ENCODE data around the gene BCL11A.

GRCh38 chr2:60498127-60498815 is 55.2 kb downstream of the BCL11A start:
- TF ChIP-seq, protein P1, sequence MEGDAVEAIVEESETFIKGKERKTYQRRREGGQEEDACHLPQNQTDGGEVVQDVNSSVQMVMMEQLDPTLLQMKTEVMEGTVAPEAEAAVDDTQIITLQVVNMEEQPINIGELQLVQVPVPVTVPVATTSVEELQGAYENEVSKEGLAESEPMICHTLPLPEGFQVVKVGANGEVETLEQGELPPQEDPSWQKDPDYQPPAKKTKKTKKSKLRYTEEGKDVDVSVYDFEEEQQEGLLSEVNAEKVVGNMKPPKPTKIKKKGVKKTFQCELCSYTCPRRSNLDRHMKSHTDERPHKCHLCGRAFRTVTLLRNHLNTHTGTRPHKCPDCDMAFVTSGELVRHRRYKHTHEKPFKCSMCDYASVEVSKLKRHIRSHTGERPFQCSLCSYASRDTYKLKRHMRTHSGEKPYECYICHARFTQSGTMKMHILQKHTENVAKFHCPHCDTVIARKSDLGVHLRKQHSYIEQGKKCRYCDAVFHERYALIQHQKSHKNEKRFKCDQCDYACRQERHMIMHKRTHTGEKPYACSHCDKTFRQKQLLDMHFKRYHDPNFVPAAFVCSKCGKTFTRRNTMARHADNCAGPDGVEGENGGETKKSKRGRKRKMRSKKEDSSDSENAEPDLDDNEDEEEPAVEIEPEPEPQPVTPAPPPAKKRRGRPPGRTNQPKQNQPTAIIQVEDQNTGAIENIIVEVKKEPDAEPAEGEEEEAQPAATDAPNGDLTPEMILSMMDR (IDR thresholded peaks at IDR 0.05; ENCODE audit: low read depth, low read length, missing input control): no peak
- TF ChIP-seq REST (IDR thresholded peaks at IDR 0.05) (no peak), YY1 (IDR thresholded peaks at IDR 0.05) (no peak), SP1 (IDR thresholded peaks at IDR 0.05) (no peak), RAD21 (IDR thresholded peaks at IDR 0.05) (no peak), ATF3 (IDR thresholded peaks at IDR 0.05) (no peak), MAX (IDR thresholded peaks at IDR 0.05) (no peak), GABPA (IDR thresholded peaks at IDR 0.05 in 1 of 2, conservative IDR thresholded peaks at IDR 0.05 in 1 of 2) (no peak), RXRA (IDR thresholded peaks at IDR 0.05) (no peak), TAF1 (conservative IDR thresholded peaks at IDR 0.05) (no peak), HNF4G (IDR thresholded peaks at IDR 0.05) (no peak), HNF4A (conservative IDR thresholded peaks at IDR 0.05) (no peak)
- TF ChIP-seq, protein P2, sequence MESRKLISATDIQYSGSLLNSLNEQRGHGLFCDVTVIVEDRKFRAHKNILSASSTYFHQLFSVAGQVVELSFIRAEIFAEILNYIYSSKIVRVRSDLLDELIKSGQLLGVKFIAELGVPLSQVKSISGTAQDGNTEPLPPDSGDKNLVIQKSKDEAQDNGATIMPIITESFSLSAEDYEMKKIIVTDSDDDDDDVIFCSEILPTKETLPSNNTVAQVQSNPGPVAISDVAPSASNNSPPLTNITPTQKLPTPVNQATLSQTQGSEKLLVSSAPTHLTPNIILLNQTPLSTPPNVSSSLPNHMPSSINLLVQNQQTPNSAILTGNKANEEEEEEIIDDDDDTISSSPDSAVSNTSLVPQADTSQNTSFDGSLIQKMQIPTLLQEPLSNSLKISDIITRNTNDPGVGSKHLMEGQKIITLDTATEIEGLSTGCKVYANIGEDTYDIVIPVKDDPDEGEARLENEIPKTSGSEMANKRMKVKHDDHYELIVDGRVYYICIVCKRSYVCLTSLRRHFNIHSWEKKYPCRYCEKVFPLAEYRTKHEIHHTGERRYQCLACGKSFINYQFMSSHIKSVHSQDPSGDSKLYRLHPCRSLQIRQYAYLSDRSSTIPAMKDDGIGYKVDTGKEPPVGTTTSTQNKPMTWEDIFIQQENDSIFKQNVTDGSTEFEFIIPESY (IDR thresholded peaks at IDR 0.05): no peak

Measured in liver (tissue), 3 donors.